HEK293 (cell line): ENCODE measurements around the gene DLG2.

Source experiments
- CTCF ChIA-PET: fragments of 350-600 bp; formaldehyde crosslinking; extraction: SDS; loops from one replicate; lab custom pipeline; 2021; ENCODE audit warnings: antibody characterized with exemption; lab: Yijun Ruan, JAX
- POLR2A ChIA-PET: fragments of 300-600 bp; formaldehyde crosslinking; extraction: SDS; loops from one replicate; lab custom pipeline; 2020; ENCODE audit warnings: antibody characterized with exemption, inconsistent platforms; lab: Yijun Ruan, JAX
- H3K27ac ChIP-seq: fragments of 200-500 bp; sonication (Bioruptor generic); 2 replicates; pipeline ENCODE4 v1.5.1; 2014; ENCODE audit warnings: low read depth, low read length, control low read depth, inconsistent platforms; ENCODE audit errors: extremely low read depth
- H3K36me3 ChIP-seq, 2 experiments: fragments of 200-500 bp in 1 of 2; sonication (Bioruptor generic) in 1 of 2; 1 replicate in 1 of 2; 2 replicates in 1 of 2; pipeline ENCODE4 v1.5.1; 2014 to 2017; ENCODE audit warnings: inconsistent platforms in 2 of 2, low read length in 2 of 2; ENCODE audit not compliant: control insufficient read depth in 2 of 2, insufficient read depth in 1 of 2
- H3K4me1 ChIP-seq: fragments of 200-500 bp; sonication (Bioruptor generic); 2 replicates; pipeline ENCODE4 v1.5.1; 2014; ENCODE audit warnings: mild to moderate bottlenecking, low read length, inconsistent platforms; ENCODE audit not compliant: control insufficient read depth, insufficient read depth
- H3K4me3 ChIP-seq: 2 replicates; pipeline ENCODE4 v1.5.1; 2011; ENCODE audit warnings: low read depth, mild to moderate bottlenecking, control low read depth, low read length, moderate library complexity
- H3K9me3 ChIP-seq: fragments of 200-500 bp; sonication (Bioruptor generic); 2 replicates; pipeline ENCODE4 v1.5.1; 2014; ENCODE audit warnings: low read depth, low read length, inconsistent platforms; ENCODE audit not compliant: control insufficient read depth, insufficient read depth
- ATF2 ChIP-seq: fragments of 450-650 bp; formaldehyde crosslinking; IDR thresholded peaks from 2 replicates; pipeline ENCODE4 v1.5.1; 2016; ENCODE audit warnings: missing biosample characterization, missing genetic modification characterization, low read depth
- CTCF ChIP-seq: fragments of 450-650 bp; formaldehyde crosslinking; IDR thresholded peaks from 2 replicates; pipeline ENCODE4 v1.5.1; 2016; ENCODE audit warnings: missing biosample characterization, missing genetic modification characterization
- SETDB1 ChIP-seq: IDR thresholded peaks from one replicate; pipeline ENCODE4 v1.6.1; 2017; ENCODE audit warnings: mild to moderate bottlenecking, low read length, moderate library complexity, mixed read lengths; ENCODE audit not compliant: insufficient read length
- SP7 ChIP-seq: fragments of 450-650 bp; formaldehyde crosslinking; IDR thresholded peaks from 2 replicates; pipeline ENCODE4 v1.5.1; 2016; ENCODE audit warnings: missing biosample characterization, missing genetic modification characterization
- ZBTB44 ChIP-seq: fragments of 450-650 bp; IDR thresholded peaks from 2 replicates; pipeline ENCODE4 v1.5.1; 2018; ENCODE audit warnings: missing biosample characterization, mild to moderate bottlenecking, missing genetic modification characterization
- ZNF10 ChIP-seq: fragments of 450-650 bp; formaldehyde crosslinking; IDR thresholded peaks from 2 replicates; pipeline ENCODE4 v1.5.1; 2017; ENCODE audit warnings: missing biosample characterization, missing genetic modification characterization
- ZNF146 ChIP-seq: fragments of 450-650 bp; formaldehyde crosslinking; IDR thresholded peaks from 2 replicates; pipeline ENCODE4 v1.5.1; 2016; ENCODE audit warnings: missing biosample characterization, missing genetic modification characterization
- ZNF155 ChIP-seq: fragments of 450-650 bp; formaldehyde crosslinking; IDR thresholded peaks from 2 replicates; pipeline ENCODE4 v1.5.1; 2016; ENCODE audit warnings: missing biosample characterization, missing genetic modification characterization
- ZNF184 ChIP-seq: fragments of 450-650 bp; IDR thresholded peaks from 2 replicates; pipeline ENCODE4 v1.5.1; 2018; ENCODE audit warnings: missing biosample characterization, mild to moderate bottlenecking, missing genetic modification characterization
- ZNF223 ChIP-seq: fragments of 450-650 bp; formaldehyde crosslinking; IDR thresholded peaks from 2 replicates; pipeline ENCODE4 v1.5.1; 2016; ENCODE audit warnings: missing biosample characterization, missing genetic modification characterization
- ZNF416 ChIP-seq: fragments of 450-650 bp; formaldehyde crosslinking; IDR thresholded peaks from 2 replicates; pipeline ENCODE4 v1.5.1; 2016; ENCODE audit warnings: missing biosample characterization, missing genetic modification characterization
- ZNF513 ChIP-seq: fragments of 450-650 bp; IDR thresholded peaks from 2 replicates; pipeline ENCODE4 v1.5.1; 2018; ENCODE audit warnings: missing biosample characterization, missing genetic modification characterization
- ZNF530 ChIP-seq: fragments of 450-650 bp; formaldehyde crosslinking; IDR thresholded peaks from 2 replicates; pipeline ENCODE4 v1.5.1; 2016; ENCODE audit warnings: low read depth, missing biosample characterization, missing genetic modification characterization
- ZNF544 ChIP-seq: fragments of 450-650 bp; formaldehyde crosslinking; IDR thresholded peaks from 2 replicates; pipeline ENCODE4 v1.5.0; 2017; ENCODE audit warnings: missing biosample characterization, missing genetic modification characterization
- ZNF624 ChIP-seq: fragments of 450-650 bp; formaldehyde crosslinking; IDR thresholded peaks from 2 replicates; pipeline ENCODE4 v1.5.1; 2017; ENCODE audit warnings: missing biosample characterization, missing genetic modification characterization
- ZNF629 ChIP-seq: fragments of 450-650 bp; formaldehyde crosslinking; IDR thresholded peaks from 2 replicates; pipeline ENCODE4 v1.5.1; 2017; ENCODE audit warnings: missing biosample characterization, missing genetic modification characterization
- ZNF747 ChIP-seq: fragments of 450-650 bp; formaldehyde crosslinking; IDR thresholded peaks from 2 replicates; pipeline ENCODE4 v1.5.1; 2016; ENCODE audit warnings: missing biosample characterization, missing genetic modification characterization
- ZNF768 ChIP-seq: fragments of 450-650 bp; formaldehyde crosslinking; IDR thresholded peaks from 2 replicates; pipeline ENCODE4 v1.5.1; 2018; ENCODE audit warnings: missing biosample characterization, mild to moderate bottlenecking, missing genetic modification characterization
- ZNF785 ChIP-seq: fragments of 450-650 bp; formaldehyde crosslinking; IDR thresholded peaks from 2 replicates; pipeline ENCODE4 v1.5.1; 2016; ENCODE audit warnings: missing biosample characterization, missing genetic modification characterization
- ZNF837 ChIP-seq: fragments of 450-650 bp; formaldehyde crosslinking; IDR thresholded peaks from 2 replicates; pipeline ENCODE4 v1.5.1; 2016; ENCODE audit warnings: missing biosample characterization, missing genetic modification characterization
- ZSCAN5A ChIP-seq: fragments of 450-650 bp; formaldehyde crosslinking; IDR thresholded peaks from 2 replicates; pipeline ENCODE4 v1.5.1; 2016; ENCODE audit warnings: missing biosample characterization, missing genetic modification characterization

DLG2 gene

GRCh38 chr11:84234011-84234410 lies 1393.1 kb downstream of the DLG2 start:
- no peaks in the 10 kb centered on the region for H3K36me3 ChIP-seq
- ChIA-PET CTCF (no interaction called here), POLR2A (no interaction called here)
- no peaks in the 10 kb centered on the region for H3K4me1 ChIP-seq
- no peak overlapping the region for H3K4me3 ChIP-seq
- TF ChIP-seq ZNF10 (tag by site-specific recombination) (no peak), ZNF785 (no peak), ZNF530 (tag by site-specific recombination) (no peak), SETDB1 (no peak), ZNF768 (tag by site-specific recombination) (no peak), ZNF155 (tag by site-specific recombination) (no peak), ZNF837 (tag by site-specific recombination) (no peak), ZNF513 (tag by site-specific recombination) (no peak), CTCF (tag by site-specific recombination) (no peak)
- H3K9me3 ChIP-seq, result no peaks in the 10 kb centered on the region
- H3K27ac ChIP-seq, result no peak overlapping the region

- CTCF ChIA-PET, result no interaction called here
- H3K9me3 ChIP-seq, result no peaks in the 10 kb centered on the region
- TF ChIP-seq ZSCAN5A (tag by site-specific recombination) (no peak), ZNF544 (tag by site-specific recombination) (no peak), ZNF624 (no peak), ZBTB44 (no peak), ZNF747 (tag by site-specific recombination) (no peak), ZNF155 (tag by site-specific recombination) (no peak), ZNF223 (no peak), ZNF146 (tag by site-specific recombination) (no peak), ZNF416 (tag by site-specific recombination) (no peak), ZNF629 (tag by site-specific recombination) (no peak), ATF2 (tag by site-specific recombination) (no peak), ZNF184 (tag by site-specific recombination) (no peak), ZNF10 (tag by site-specific recombination) (no peak), SP7 (no peak), ZNF768 (tag by site-specific recombination) (no peak)
- TF ChIP-seq, all 188 proteins: peak for 0
- no peak overlapping the region for H3K4me3 ChIP-seq
- no peaks in the 10 kb centered on the region for H3K36me3 ChIP-seq
- no peak overlapping the region for H3K27ac ChIP-seq
- H3K4me1 ChIP-seq, result no peaks in the 10 kb centered on the region
- POLR2A ChIA-PET, result no interaction called here
These were observed 1394.6 kb downstream of the DLG2 start for GRCh38 chr11:84232511-84232910.
